ENCODE measurements around the gene SYS1.

Gene SYS1

DNA sequence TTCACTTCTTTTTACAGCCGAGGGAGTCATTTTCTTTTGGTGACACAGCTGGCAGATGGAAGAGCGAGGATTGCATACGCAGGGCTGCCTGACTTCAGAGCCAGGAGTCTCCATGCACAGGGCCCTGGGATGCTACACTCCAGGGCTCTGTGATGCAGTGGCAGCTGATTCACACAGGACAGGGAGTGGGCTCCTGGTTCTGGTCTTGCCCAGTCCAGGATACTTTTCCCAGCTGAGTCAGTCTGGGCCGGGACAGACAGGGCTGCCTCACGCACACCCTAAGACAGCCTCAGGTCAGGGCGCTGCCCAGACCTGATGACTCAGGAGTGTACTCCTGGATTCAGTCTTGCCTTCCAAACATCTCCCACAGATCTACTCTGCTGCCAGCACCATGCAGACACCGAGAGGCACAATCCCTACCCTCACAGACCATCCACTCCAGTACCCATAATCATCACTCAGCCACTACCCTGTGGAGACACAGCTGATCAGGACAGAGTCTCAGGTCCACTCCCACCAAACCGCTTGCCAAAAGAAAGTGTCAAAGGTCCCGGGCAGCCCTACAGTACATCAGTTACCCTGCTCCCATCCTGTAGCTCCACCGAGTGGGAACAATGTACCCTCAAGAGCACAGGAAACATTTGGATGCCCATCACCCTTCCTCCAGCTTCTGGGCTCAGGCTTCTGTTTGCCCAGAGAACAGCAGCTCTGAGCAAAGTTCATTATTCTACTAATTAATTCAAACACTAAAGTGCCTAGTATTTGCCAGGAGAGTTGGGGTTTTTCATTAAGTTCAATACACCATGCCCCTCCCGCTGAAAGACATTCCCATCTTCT, 26.2 kb upstream of the SYS1 start:
- Mint-ChIP-seq H3K27ac (peak overlapping the region; percentile 69), H3K27me3 (no peaks in the 10 kb centered on the region), H3K36me3 (ENCODE audit: low read depth) (peaks cover 46% of the 10 kb centered on the region), H3K4me3 (no peak overlapping the region), H3K9me3 (no peaks in the 10 kb centered on the region), H3K4me1 (ENCODE audit: low read depth) (no peaks in the 10 kb centered on the region)

DNA sequence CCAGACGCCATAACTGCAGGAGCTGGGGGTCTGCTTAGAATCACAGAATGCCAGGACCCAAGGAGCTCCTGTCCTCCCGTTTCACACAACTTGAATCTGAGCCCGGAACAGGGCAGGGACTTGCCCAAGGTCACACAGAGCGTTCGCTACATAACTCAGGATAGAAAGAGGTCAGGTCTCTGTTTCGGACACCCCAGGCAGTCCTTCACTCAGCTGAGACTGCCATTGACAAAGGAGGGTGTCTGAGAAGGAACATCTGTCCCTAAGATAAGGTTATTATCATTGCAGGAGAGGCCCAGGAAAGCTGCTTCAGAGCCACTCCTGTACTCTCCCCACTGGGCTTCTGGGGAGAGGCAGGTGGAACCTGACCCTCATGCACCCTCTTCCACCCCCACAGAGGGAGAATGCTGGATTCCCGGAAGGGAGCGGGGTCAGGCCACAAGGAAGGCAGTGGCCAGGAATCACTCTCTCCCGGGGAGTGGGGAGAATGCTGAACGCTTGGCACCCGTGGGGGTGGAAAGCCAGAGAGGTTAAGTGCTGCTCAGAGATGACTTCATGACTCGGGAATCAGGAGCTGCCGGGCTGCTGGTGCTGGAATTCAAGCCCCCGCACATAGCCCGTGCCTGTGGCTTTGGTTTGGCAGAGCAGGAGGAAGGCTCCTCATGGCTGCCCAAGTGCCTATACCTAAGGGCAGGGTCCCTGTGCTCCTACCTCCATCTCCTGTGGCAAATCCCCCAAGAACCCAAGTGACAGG, 25.4 kb upstream of the SYS1 start:
- Mint-ChIP-seq H3K4me1 (ENCODE audit: low read depth) (peaks cover 4% of the 10 kb centered on the region), H3K9me3 (no peaks in the 10 kb centered on the region), H3K4me3 (no peak overlapping the region), H3K27me3 (no peaks in the 10 kb centered on the region), H3K36me3 (ENCODE audit: low read depth) (peaks cover 46% of the 10 kb centered on the region), H3K27ac (no peak overlapping the region)

DNA sequence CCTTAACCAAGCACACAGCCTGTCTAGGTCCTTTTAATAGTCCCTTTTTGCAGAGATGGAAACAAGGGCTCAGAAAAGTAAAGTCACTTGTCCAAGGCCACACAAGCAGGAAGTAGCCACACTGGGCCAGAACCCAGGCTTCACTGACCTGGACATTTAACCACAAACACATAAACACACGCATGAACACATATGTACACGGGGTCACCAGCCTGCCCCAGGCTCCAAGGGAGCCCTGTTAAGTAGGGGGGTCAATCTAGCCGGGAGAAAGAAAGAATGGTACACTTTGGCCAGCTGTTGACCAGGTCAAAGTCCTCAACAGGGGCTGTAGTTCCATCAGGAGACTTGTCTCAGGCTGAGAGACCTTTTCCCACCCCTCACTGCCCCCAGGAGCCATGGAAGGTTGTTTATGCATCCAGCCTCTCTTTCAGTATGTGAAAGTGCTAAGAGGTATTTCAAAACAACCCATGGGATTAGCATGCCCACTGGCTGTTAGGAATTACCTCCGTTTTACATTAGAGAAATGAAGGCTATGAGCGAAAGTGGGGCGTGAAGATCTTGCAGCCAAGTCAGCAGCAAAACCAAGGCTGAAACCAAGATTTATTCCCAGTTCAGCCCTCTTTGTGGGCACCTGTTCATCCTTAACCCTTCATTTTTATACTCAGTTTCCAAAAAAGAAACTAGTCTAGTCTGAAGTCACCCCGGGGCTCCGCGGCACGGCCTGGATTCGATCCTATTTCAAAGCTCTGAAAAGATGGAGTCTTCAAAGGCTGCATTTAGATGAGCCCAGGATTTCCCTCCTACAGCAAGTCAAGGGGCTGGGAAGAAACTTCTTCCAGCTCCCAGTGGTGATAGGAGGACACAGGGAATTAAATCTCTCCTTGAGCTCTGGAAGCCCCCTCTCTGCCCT, 24.6 kb upstream of the SYS1 start:
- H3K9me3 Mint-ChIP-seq: no peaks in the 10 kb centered on the region
- H3K36me3 Mint-ChIP-seq (ENCODE audit: low read depth): peaks cover 53% of the 10 kb centered on the region
- peaks cover 11% of the 10 kb centered on the region for H3K4me1 Mint-ChIP-seq (ENCODE audit: low read depth)
- no peak overlapping the region for H3K4me3 Mint-ChIP-seq
- H3K27me3 Mint-ChIP-seq: no peaks in the 10 kb centered on the region
- H3K27ac Mint-ChIP-seq: no peak overlapping the region

GRCh38 chr20:45339084-45339483, 23.9 kb upstream of the SYS1 start:
- no peak overlapping the region for H3K27ac Mint-ChIP-seq
- peaks cover 16% of the 10 kb centered on the region for H3K4me1 Mint-ChIP-seq (ENCODE audit: low read depth)
- H3K9me3 Mint-ChIP-seq: no peaks in the 10 kb centered on the region
- no peak overlapping the region for H3K4me3 Mint-ChIP-seq
- H3K36me3 Mint-ChIP-seq (ENCODE audit: low read depth): peaks cover 57% of the 10 kb centered on the region
- H3K27me3 Mint-ChIP-seq: no peaks in the 10 kb centered on the region

DNA sequence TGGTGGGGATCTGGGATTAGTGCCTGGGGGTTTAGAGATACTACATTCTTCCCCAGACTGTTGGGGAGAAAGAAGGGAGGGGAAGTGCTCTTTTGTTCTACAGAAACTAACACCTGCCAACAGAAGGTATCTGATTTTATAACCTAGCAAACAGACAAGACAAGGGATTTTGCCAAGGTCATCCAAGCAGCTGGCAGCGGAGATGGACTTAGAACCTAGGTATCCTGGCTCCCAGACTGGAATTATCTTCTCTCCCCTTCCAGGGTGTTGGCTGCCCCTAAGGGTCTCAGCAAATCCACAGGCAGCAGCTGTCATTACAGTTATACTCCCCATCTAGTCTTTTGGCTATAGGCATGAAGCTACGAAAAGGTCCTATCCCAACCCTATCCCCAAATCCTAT, 23.2 kb upstream of the SYS1 start:
- H3K4me3 Mint-ChIP-seq: no peak overlapping the region
- no peaks in the 10 kb centered on the region for H3K9me3 Mint-ChIP-seq
- H3K36me3 Mint-ChIP-seq (ENCODE audit: low read depth): peaks cover 61% of the 10 kb centered on the region
- H3K4me1 Mint-ChIP-seq (ENCODE audit: low read depth): peaks cover 24% of the 10 kb centered on the region
- H3K27me3 Mint-ChIP-seq: no peaks in the 10 kb centered on the region
- H3K27ac Mint-ChIP-seq: no peak overlapping the region

GRCh38 chr20:45340236-45340847, 22.6 kb upstream of the SYS1 start:
- H3K36me3 Mint-ChIP-seq (ENCODE audit: low read depth): peaks cover 58% of the 10 kb centered on the region
- no peaks in the 10 kb centered on the region for H3K9me3 Mint-ChIP-seq
- H3K4me3 Mint-ChIP-seq: no peak overlapping the region
- no peaks in the 10 kb centered on the region for H3K27me3 Mint-ChIP-seq
- no peak overlapping the region for H3K27ac Mint-ChIP-seq
- H3K4me1 Mint-ChIP-seq (ENCODE audit: low read depth): peaks cover 29% of the 10 kb centered on the region

- H3K27me3 Mint-ChIP-seq: no peaks in the 10 kb centered on the region
- peaks cover 35% of the 10 kb centered on the region for H3K4me1 Mint-ChIP-seq (ENCODE audit: low read depth)
- no peak overlapping the region for H3K4me3 Mint-ChIP-seq
- peaks cover 58% of the 10 kb centered on the region for H3K36me3 Mint-ChIP-seq (ENCODE audit: low read depth)
- no peaks in the 10 kb centered on the region for H3K9me3 Mint-ChIP-seq
- no peak overlapping the region for H3K27ac Mint-ChIP-seq
Observed at GRCh38 chr20:45340951-45341350, 22.0 kb upstream of the SYS1 start.

- peak overlapping the region; percentile 36 for H3K27ac Mint-ChIP-seq
- H3K27me3 Mint-ChIP-seq: peaks cover 2% of the 10 kb centered on the region
- no peaks in the 10 kb centered on the region for H3K9me3 Mint-ChIP-seq
- H3K4me3 Mint-ChIP-seq: no peak overlapping the region
- peaks cover 56% of the 10 kb centered on the region for H3K36me3 Mint-ChIP-seq (ENCODE audit: low read depth)
- peaks cover 41% of the 10 kb centered on the region for H3K4me1 Mint-ChIP-seq (ENCODE audit: low read depth)
Observed at GRCh38 chr20:45341579-45341938, 21.4 kb upstream of the SYS1 start.

- Mint-ChIP-seq H3K4me1 (ENCODE audit: low read depth) (peaks cover 46% of the 10 kb centered on the region), H3K9me3 (no peaks in the 10 kb centered on the region), H3K27me3 (peaks cover 4% of the 10 kb centered on the region), H3K27ac (peak overlapping the region; percentile 36), H3K36me3 (ENCODE audit: low read depth) (peaks cover 57% of the 10 kb centered on the region), H3K4me3 (no peak overlapping the region)
Observed at GRCh38 chr20:45341939-45342854, 20.8 kb upstream of the SYS1 start.

DNA sequence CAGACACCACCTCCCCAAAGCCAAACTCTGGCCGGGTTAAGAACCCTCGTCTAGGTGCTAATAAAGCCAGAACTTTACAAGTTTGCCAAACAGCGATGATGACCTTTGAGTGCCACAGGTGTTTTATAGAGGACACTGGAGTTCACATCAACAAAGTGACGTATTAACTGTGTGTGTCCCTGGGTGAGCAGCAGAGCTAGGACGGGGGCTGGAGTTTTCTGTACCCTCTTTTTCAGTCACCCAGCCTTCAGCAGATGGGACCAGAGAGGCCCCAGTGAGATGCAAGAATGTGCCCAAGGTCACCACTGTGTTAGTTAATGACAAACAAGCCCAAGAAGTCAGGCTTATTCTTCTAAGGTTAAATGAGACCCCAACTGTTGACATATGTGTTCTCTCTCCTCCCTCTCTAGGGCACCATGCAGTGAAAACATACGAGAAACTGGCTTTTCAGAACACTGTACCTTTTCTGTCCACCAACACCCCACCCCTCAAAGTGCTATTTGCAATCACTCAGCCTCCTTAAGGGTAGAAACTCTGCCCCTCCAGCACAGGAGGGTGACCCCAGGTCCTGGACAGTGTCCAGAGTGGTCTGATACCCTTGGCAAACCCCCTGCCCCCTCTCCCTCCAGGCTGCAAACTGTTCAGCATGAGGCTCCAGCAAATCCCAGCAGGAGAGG, 20.0 kb upstream of the SYS1 start:
- Mint-ChIP-seq H3K36me3 (ENCODE audit: low read depth) (peaks cover 57% of the 10 kb centered on the region), H3K27ac (no peak overlapping the region), H3K9me3 (no peaks in the 10 kb centered on the region), H3K4me1 (ENCODE audit: low read depth) (peaks cover 49% of the 10 kb centered on the region), H3K27me3 (peaks cover 4% of the 10 kb centered on the region), H3K4me3 (peak overlapping the region; percentile 20)

GRCh38 chr20:45343532-45344167, 19.3 kb upstream of the SYS1 start:
- Mint-ChIP-seq H3K27ac (peak overlapping the region; percentile 26), H3K4me1 (ENCODE audit: low read depth) (peaks cover 52% of the 10 kb centered on the region), H3K27me3 (peaks cover 4% of the 10 kb centered on the region)

DNA sequence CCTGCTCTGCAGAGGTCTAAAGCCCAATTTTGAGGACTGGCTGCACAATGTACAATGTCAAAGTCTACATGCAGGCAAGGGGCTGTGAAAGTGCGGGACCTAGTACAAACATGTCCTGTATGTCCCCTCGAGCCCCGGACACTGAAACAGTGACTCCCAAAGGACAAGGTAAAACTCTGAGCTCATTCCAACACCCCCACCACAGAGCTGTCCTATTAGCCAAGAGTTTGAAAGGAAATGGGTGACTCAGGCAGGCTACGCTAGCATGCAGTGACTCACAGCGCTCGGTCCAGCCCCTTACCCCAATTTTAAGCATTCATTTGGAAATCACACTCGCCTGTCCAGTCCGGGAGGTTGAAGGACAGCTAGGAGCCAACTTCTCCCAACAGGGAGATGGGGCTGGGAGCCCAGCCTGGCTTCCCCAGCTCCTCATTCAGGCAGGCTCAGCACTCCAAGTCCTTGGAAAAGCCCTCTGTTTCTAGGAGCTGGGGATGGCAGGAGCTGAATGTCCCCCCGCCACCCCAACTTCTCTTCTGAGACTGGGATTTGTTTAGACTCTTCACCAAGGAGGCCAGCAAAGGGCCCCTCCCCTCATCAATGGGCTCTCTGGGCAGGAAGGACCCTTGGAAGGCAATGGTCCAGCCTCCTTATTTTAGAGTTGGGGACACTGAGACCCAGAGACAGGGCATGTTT, 18.6 kb upstream of the SYS1 start:
- H3K27me3 Mint-ChIP-seq: peaks cover 4% of the 10 kb centered on the region
- H3K36me3 Mint-ChIP-seq (ENCODE audit: low read depth): peaks cover 57% of the 10 kb centered on the region
- no peaks in the 10 kb centered on the region for H3K9me3 Mint-ChIP-seq
- H3K4me3 Mint-ChIP-seq: peak overlapping the region; percentile 19
- H3K27ac Mint-ChIP-seq: peak overlapping the region; percentile 26
- peaks cover 56% of the 10 kb centered on the region for H3K4me1 Mint-ChIP-seq (ENCODE audit: low read depth)

More at GRCh38 chr20:45343532-45344167, 19.3 kb upstream of the SYS1 start:
- H3K9me3 Mint-ChIP-seq: no peaks in the 10 kb centered on the region
- H3K4me3 Mint-ChIP-seq: peak overlapping the region; percentile 19
- H3K36me3 Mint-ChIP-seq (ENCODE audit: low read depth): peaks cover 57% of the 10 kb centered on the region
